ENCODE measurements around the gene FBF1.

Gene FBF1

GRCh38 chr17:75909051-75909811 is 31.6 kb downstream of the FBF1 start:
- TF ChIP-seq CTCF (conservative IDR thresholded peaks at IDR 0.05; ENCODE audit: control insufficient read depth, insufficient read depth, low read depth, low read length) = no peak
- DNase-seq (ENCODE audit: low read depth) = no peak
- no peak overlapping the region for H3K4me3 ChIP-seq (ENCODE audit: control insufficient read depth, low read depth, low read length)

DNA sequence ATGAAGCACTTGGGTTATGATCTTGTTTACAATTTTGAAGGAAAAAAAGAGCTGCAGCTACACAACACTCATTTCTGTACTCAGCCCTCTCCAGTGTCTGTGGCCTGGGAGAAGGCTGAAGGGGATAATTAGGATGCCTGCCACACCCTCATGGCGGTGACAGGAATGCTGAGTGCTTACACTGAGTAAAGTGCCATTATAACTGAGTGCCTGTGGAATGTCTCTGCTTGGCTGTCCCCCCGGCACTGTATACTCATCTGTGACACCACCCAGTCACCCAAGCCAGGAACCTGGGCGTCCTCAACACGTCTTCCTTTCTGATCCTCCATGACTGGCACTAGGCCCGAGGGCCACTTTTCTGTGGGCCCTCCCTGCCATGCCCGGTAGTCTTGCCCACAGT is 32.6 kb downstream of the FBF1 start:
- no peak for TF ChIP-seq CTCF (conservative IDR thresholded peaks at IDR 0.05; ENCODE audit: control insufficient read depth, insufficient read depth, low read depth, low read length)
- H3K4me3 ChIP-seq (ENCODE audit: control insufficient read depth, low read depth, low read length) = no peak overlapping the region
- DNase-seq (ENCODE audit: low read depth) = no peak

GRCh38 chr17:75906143-75906884 is 34.5 kb downstream of the FBF1 start:
- H3K4me3 ChIP-seq (ENCODE audit: control insufficient read depth, low read depth, low read length) = no peak overlapping the region
- no peak for TF ChIP-seq CTCF (conservative IDR thresholded peaks at IDR 0.05; ENCODE audit: control insufficient read depth, insufficient read depth, low read depth, low read length)
- DNase-seq (ENCODE audit: low read depth) = no peak

DNA sequence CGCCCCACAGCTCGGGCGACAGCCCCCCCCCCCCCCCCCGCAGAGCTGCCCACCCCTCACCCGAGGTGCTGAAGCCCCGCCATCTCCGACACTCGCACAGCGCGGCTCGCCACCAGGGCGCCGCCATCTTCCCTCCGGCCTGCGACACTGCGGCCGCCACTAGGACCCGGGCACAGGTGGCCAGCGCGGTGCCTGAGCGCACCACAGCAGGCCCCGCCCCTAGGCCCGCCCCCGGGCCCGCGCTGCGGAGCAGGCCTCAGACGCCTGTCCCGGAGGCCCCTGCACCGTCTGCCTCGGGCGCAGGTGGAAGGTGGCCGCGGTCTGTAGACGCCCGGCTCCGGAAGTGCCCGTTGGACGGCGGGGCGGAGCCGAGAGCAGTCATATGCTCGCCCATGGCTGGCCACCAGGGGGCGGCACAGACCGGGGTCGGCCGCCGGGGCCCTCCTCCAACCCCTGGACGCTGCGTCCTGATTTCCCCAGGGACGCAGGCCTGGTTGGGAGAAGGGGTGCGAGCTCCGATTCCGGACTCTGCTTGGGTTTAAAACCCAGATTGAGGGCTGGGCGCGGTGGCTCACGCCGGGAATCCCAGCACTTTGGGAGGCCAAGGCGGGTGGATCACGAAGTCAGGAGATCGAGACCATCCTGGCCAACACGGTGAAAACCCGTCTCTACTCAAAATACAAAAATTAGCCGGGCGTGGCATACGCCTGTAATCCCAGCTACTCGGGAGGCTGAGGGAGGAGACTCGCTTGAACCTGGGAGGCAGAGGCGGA is 35.9 kb downstream of the FBF1 start, which contains the start of gene MRPL38:
Gene MRPL38, minus strand, starts transcription at position 136 of the 773 bp plus-strand sequence. Its CDS starts 9 bp downstream, at position 127.
- peak within 1 kb of the TSS; percentile 72 for H3K4me3 ChIP-seq (ENCODE audit: control insufficient read depth, low read depth, low read length)
- peak; percentile 89 for DNase-seq (ENCODE audit: low read depth)
- TF ChIP-seq CTCF (conservative IDR thresholded peaks at IDR 0.05; ENCODE audit: control insufficient read depth, insufficient read depth, low read depth, low read length) = peak; percentile 60

DNA sequence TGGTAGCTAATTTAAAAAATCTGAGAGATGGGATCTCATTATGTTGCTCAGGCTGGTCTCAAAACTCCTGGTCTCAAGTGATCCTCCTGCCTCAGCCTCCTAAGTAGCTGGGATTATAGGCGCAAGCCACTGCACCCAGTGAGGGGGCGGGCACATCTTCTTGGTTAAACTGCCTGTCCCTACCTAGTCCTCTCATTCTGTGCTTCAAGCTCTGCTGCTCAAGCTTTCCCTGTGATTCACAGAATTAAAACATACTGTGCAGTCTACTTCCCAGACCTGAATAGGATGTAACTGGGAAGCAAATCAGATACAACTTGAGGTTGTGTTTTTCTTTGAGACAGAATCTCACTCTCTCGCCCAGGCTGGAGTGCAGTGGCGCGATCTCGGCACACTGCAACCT is 38.4 kb downstream of the FBF1 start:
- no peak for DNase-seq (ENCODE audit: low read depth)
- no peak overlapping the region for H3K4me3 ChIP-seq (ENCODE audit: control insufficient read depth, low read depth, low read length)
- no peak for TF ChIP-seq CTCF (conservative IDR thresholded peaks at IDR 0.05; ENCODE audit: control insufficient read depth, insufficient read depth, low read depth, low read length)

GRCh38 chr17:75901727-75902126 is 39.1 kb downstream of the FBF1 start:
- no peak for DNase-seq (ENCODE audit: low read depth)
- no peak overlapping the region for H3K4me3 ChIP-seq (ENCODE audit: control insufficient read depth, low read depth, low read length)
- TF ChIP-seq CTCF (conservative IDR thresholded peaks at IDR 0.05; ENCODE audit: control insufficient read depth, insufficient read depth, low read depth, low read length) = no peak

All from fibroblast of mammary gland (primary cell).